ENCODE measurements around the gene USP24. TPM values are rescaled to one million over a fixed set of nuclear protein-coding genes. Genes with fewer than 3 reads are reported as not detected.
"Not testable (repeated sequence)": the region's sequence is repeated elsewhere in the genome, so short reads cannot be mapped to it uniquely, and the experiment has no call there.

USP24 gene
- total RNA-seq, 5 donors from 2014 or later (not counting 1 experiment from before 2014, with no cell fraction given), result 58.9 to 90.7 (median 64.0) TPM

GRCh38 chr1:55127827-55128343 is 87.3 kb downstream of the USP24 start:
- H3K27ac ChIP-seq (ENCODE audit: low read length), result peak overlapping the region; percentile 42
- Mint-ChIP-seq H3K27me3 (no peaks in the 10 kb centered on the region), H3K4me3 (peak overlapping the region in 2 of 3 donors; percentile 0 to 7), H3K27ac (peak overlapping the region; percentile 80 to 85), H3K36me3 (peaks cover 78% of the 10 kb centered on the region), H3K9me3 (no peaks in the 10 kb centered on the region), H3K4me1 (peaks cover 12 to 28% (median 21%) of the 10 kb centered on the region in 3 donors)
- H3K9me3 ChIP-seq, result no peaks in the 10 kb centered on the region
- ChIA-PET POLR2A (no interaction called here), CTCF (no interaction called here)
- WGBS (ENCODE audit: insufficient coverage), result 47% methylated on average over 3 of the region's 3 CpGs
- ATAC-seq (replicated peaks in 1 of 4) (peak in 3 of 4 experiments; percentile 80 to 94 (median 88)), DNase-seq (peak in 1 of 35 experiments; percentile 31)
- peaks cover 17 to 85% of the 10 kb centered on the region in 2 donors for H3K36me3 ChIP-seq (ENCODE audit: control insufficient read depth in 2 of 2, extremely low read depth in 1 of 2, insufficient read depth in 1 of 2, low read length in 1 of 2)
- peaks cover 0 to 7% of the 10 kb centered on the region in 2 experiments for H3K4me1 ChIP-seq (ENCODE audit: control insufficient read depth in 1 of 2, extremely low read depth in 1 of 2, insufficient read depth in 2 of 2, low read length in 2 of 2)
- no peaks in the 10 kb centered on the region for H3K27me3 ChIP-seq (replicated peaks in 1 of 2; ENCODE audit: control insufficient read depth in 2 of 2, extremely low read depth in 1 of 2, insufficient read depth in 2 of 2, low read length in 1 of 2)
- H3K4me3 ChIP-seq (ENCODE audit: control insufficient read depth in 1 of 2, extremely low read depth in 1 of 2, low read length in 1 of 2), result no peak overlapping the region

- Histone ChIP-seq H3K27ac (ENCODE audit: low read length) (no peak overlapping the region), H3K36me3 (ENCODE audit: control insufficient read depth in 2 of 2, extremely low read depth in 1 of 2, insufficient read depth in 1 of 2, low read length in 1 of 2) (peaks cover 23 to 89% of the 10 kb centered on the region in 2 donors), H3K9me3 (no peaks in the 10 kb centered on the region), H3K27me3 (replicated peaks in 1 of 2; ENCODE audit: control insufficient read depth in 2 of 2, extremely low read depth in 1 of 2, insufficient read depth in 2 of 2, low read length in 1 of 2) (no peaks in the 10 kb centered on the region), H3K4me3 (ENCODE audit: control insufficient read depth in 1 of 2, extremely low read depth in 1 of 2, low read length in 1 of 2) (no peak overlapping the region), H3K4me1 (ENCODE audit: control insufficient read depth in 1 of 2, extremely low read depth in 1 of 2, insufficient read depth in 2 of 2, low read length in 2 of 2) (peaks cover 0 to 7% of the 10 kb centered on the region in 2 experiments)
- CTCF ChIA-PET, result interaction anchor here in 1 of 2 donors (1.4 kb wide), 1 partner anchor 15 kb away, joined by 4 read pairs; no protein-coding TSS in a partner anchor
- Mint-ChIP-seq H3K36me3 (peaks cover 84% of the 10 kb centered on the region), H3K4me3 (no peak overlapping the region), H3K9me3 (no peaks in the 10 kb centered on the region), H3K27me3 (no peaks in the 10 kb centered on the region), H3K4me1 (peaks cover 12 to 18% (median 17%) of the 10 kb centered on the region in 3 donors), H3K27ac (peak overlapping the region in 1 of 2 donors; percentile 3)
- ATAC-seq (replicated peaks in 1 of 4), result no peak
- 93% methylated on average over 3 of the region's 5 CpGs for WGBS (ENCODE audit: insufficient coverage)
- no peak for DNase-seq
- POLR2A ChIA-PET, result no interaction called here
Measured at GRCh38 chr1:55124470-55124869, 90.7 kb downstream of the USP24 start.

- Mint-ChIP-seq H3K9me3 (no peaks in the 10 kb centered on the region), H3K4me3 (no peak overlapping the region), H3K36me3 (peaks cover 87% of the 10 kb centered on the region), H3K27ac (peak overlapping the region in 1 of 2 donors; percentile 56), H3K4me1 (peaks cover 0 to 14% (median 8%) of the 10 kb centered on the region in 3 donors), H3K27me3 (no peaks in the 10 kb centered on the region)
- Histone ChIP-seq H3K36me3 (ENCODE audit: control insufficient read depth in 2 of 2, extremely low read depth in 1 of 2, insufficient read depth in 1 of 2, low read length in 1 of 2) (peaks cover 13 to 68% of the 10 kb centered on the region in 2 donors), H3K9me3 (no peaks in the 10 kb centered on the region), H3K27me3 (replicated peaks in 1 of 2; ENCODE audit: control insufficient read depth in 2 of 2, extremely low read depth in 1 of 2, insufficient read depth in 2 of 2, low read length in 1 of 2) (no peaks in the 10 kb centered on the region), H3K4me1 (ENCODE audit: control insufficient read depth in 1 of 2, extremely low read depth in 1 of 2, insufficient read depth in 2 of 2, low read length in 2 of 2) (no peaks in the 10 kb centered on the region), H3K4me3 (ENCODE audit: control insufficient read depth in 1 of 2, extremely low read depth in 1 of 2, low read length in 1 of 2) (no peak overlapping the region), H3K27ac (ENCODE audit: low read length) (no peak overlapping the region)
- WGBS (ENCODE audit: insufficient coverage), result 94% methylated on average over 5 of the region's 5 CpGs
- ChIA-PET CTCF (no interaction called here), POLR2A (no interaction called here)
- ATAC-seq (replicated peaks in 1 of 4), result no peak
- DNase-seq, result no peak
Measured at GRCh38 chr1:55120538-55120937, 94.6 kb downstream of the USP24 start.

GRCh38 chr1:55118651-55119329 is 96.4 kb downstream of the USP24 start:
- H3K4me1 ChIP-seq (ENCODE audit: control insufficient read depth in 1 of 2, extremely low read depth in 1 of 2, insufficient read depth in 2 of 2, low read length in 2 of 2), result no peaks in the 10 kb centered on the region
- H3K4me1 Mint-ChIP-seq, result peaks cover 0 to 16% (median 10%) of the 10 kb centered on the region in 3 donors
- ChIA-PET POLR2A (no interaction called here), CTCF (no interaction called here)
- H3K4me3 Mint-ChIP-seq, result no peak overlapping the region
- no peak for ATAC-seq (replicated peaks in 1 of 4)
- H3K27me3 ChIP-seq (replicated peaks in 1 of 2; ENCODE audit: control insufficient read depth in 2 of 2, extremely low read depth in 1 of 2, insufficient read depth in 2 of 2, low read length in 1 of 2), result no peaks in the 10 kb centered on the region
- peaks cover 13 to 53% of the 10 kb centered on the region in 2 donors for H3K36me3 ChIP-seq (ENCODE audit: control insufficient read depth in 2 of 2, extremely low read depth in 1 of 2, insufficient read depth in 1 of 2, low read length in 1 of 2)
- 79% methylated on average over 2 of the region's 5 CpGs for WGBS (ENCODE audit: insufficient coverage)
- H3K36me3 Mint-ChIP-seq, result peaks cover 89% of the 10 kb centered on the region
- H3K27ac ChIP-seq (ENCODE audit: low read length), result no peak overlapping the region
- no peaks in the 10 kb centered on the region for H3K27me3 Mint-ChIP-seq
- no peaks in the 10 kb centered on the region for H3K9me3 Mint-ChIP-seq
- H3K9me3 ChIP-seq, result no peaks in the 10 kb centered on the region
- no peak overlapping the region for H3K4me3 ChIP-seq (ENCODE audit: control insufficient read depth in 1 of 2, extremely low read depth in 1 of 2, low read length in 1 of 2)
- peak overlapping the region; percentile 52 to 64 for H3K27ac Mint-ChIP-seq
- DNase-seq, result no peak

GRCh38 chr1:55117941-55118340 is 97.2 kb downstream of the USP24 start:
- no peak overlapping the region for H3K27ac Mint-ChIP-seq

GRCh38 chr1:55109005-55109404 is 106.2 kb downstream of the USP24 start:
- H3K36me3 ChIP-seq (ENCODE audit: control insufficient read depth in 2 of 2, extremely low read depth in 1 of 2, insufficient read depth in 1 of 2, low read length in 1 of 2), result peaks cover 4 to 84% of the 10 kb centered on the region in 2 donors
- WGBS (ENCODE audit: insufficient coverage), result 96% methylated on average over 10 of the region's 14 CpGs
- CTCF ChIA-PET; H3K27me3 Mint-ChIP-seq; H3K4me3 Mint-ChIP-seq; H3K4me1 ChIP-seq (ENCODE audit: control insufficient read depth in 1 of 2, extremely low read depth in 1 of 2, insufficient read depth in 2 of 2, low read length in 2 of 2); H3K9me3 ChIP-seq; POLR2A ChIA-PET; ATAC-seq (replicated peaks in 1 of 4); DNase-seq; H3K27ac Mint-ChIP-seq; H3K4me1 Mint-ChIP-seq; H3K27ac ChIP-seq (ENCODE audit: low read length); H3K9me3 Mint-ChIP-seq; H3K27me3 ChIP-seq (replicated peaks in 1 of 2; ENCODE audit: control insufficient read depth in 2 of 2, extremely low read depth in 1 of 2, insufficient read depth in 2 of 2, low read length in 1 of 2); H3K4me3 ChIP-seq (ENCODE audit: control insufficient read depth in 1 of 2, extremely low read depth in 1 of 2, low read length in 1 of 2): not testable (repeated sequence)
- peaks cover 72% of the 10 kb centered on the region for H3K36me3 Mint-ChIP-seq

More at GRCh38 chr1:55117941-55118340, 97.2 kb downstream of the USP24 start:
- H3K9me3 Mint-ChIP-seq, result no peaks in the 10 kb centered on the region
- POLR2A ChIA-PET, result no interaction called here
- ATAC-seq (replicated peaks in 1 of 4) (no peak), DNase-seq (no peak)
- no peaks in the 10 kb centered on the region for H3K27me3 ChIP-seq (replicated peaks in 1 of 2; ENCODE audit: control insufficient read depth in 2 of 2, extremely low read depth in 1 of 2, insufficient read depth in 2 of 2, low read length in 1 of 2)
- H3K4me3 ChIP-seq (ENCODE audit: control insufficient read depth in 1 of 2, extremely low read depth in 1 of 2, low read length in 1 of 2), result no peak overlapping the region
- H3K27me3 Mint-ChIP-seq, result no peaks in the 10 kb centered on the region
- peaks cover 89% of the 10 kb centered on the region for H3K36me3 Mint-ChIP-seq
- CTCF ChIA-PET, result no interaction called here
- no peak overlapping the region for H3K4me3 Mint-ChIP-seq
- H3K4me1 Mint-ChIP-seq, result peaks cover 0 to 16% (median 10%) of the 10 kb centered on the region in 3 donors
- H3K4me1 ChIP-seq (ENCODE audit: control insufficient read depth in 1 of 2, extremely low read depth in 1 of 2, insufficient read depth in 2 of 2, low read length in 2 of 2), result no peaks in the 10 kb centered on the region
- H3K9me3 ChIP-seq, result no peaks in the 10 kb centered on the region
- H3K36me3 ChIP-seq (ENCODE audit: control insufficient read depth in 2 of 2, extremely low read depth in 1 of 2, insufficient read depth in 1 of 2, low read length in 1 of 2), result peaks cover 9 to 50% of the 10 kb centered on the region in 2 donors
- no peak overlapping the region for H3K27ac ChIP-seq (ENCODE audit: low read length)
